Colonic mucosa (tissue), 4 donors: ENCODE measurements around the gene IDH2. TPM values are rescaled to one million over a fixed set of nuclear protein-coding genes. Genes with fewer than 3 reads are reported as not detected.
A peak's percentile ranks its signal among the peaks of the same experiment; 100 is the strongest.
"Not testable (repeated sequence)": the region's sequence is repeated elsewhere in the genome, so short reads cannot be mapped to it uniquely, and the experiment has no call there.

ENCODE experiments used
- DNase-seq: peaks from one replicate; pipeline ENCODE4 v3.0.0-alpha.2; 2020
- H3K27ac ChIP-seq: fragments of 200-600 bp; one replicate; pipeline ENCODE4 v1.8.0; 2021
- H3K27me3 ChIP-seq: fragments of 200-600 bp; one replicate; pipeline ENCODE4 v1.8.0; 2021
- H3K36me3 ChIP-seq: fragments of 200-600 bp; one replicate; pipeline ENCODE4 v1.8.0; 2021
- H3K4me1 ChIP-seq: fragments of 200-600 bp; one replicate; pipeline ENCODE4 v1.8.0; 2021; ENCODE audit warnings: mild to moderate bottlenecking
- H3K4me3 ChIP-seq: fragments of 200-600 bp; one replicate; pipeline ENCODE4 v1.8.0; 2021
- H3K9ac ChIP-seq, 2 donors: one replicate each; pipeline ENCODE4 v1.7.0; 2013; ENCODE audit warnings: control low read depth in 2 of 2, low read depth in 2 of 2, low read length in 2 of 2
- H3K9me3 ChIP-seq: fragments of 200-600 bp; one replicate; pipeline ENCODE4 v1.8.0; 2021
- CTCF ChIP-seq: fragments of 200-600 bp; IDR thresholded peaks from one replicate; pipeline ENCODE4 v1.8.0; 2022; ENCODE audit warnings: antibody characterized with exemption, mild to moderate bottlenecking
- intact Hi-C: fragments of 100-400 bp; cut with DNase I; formaldehyde crosslinking; loops from one replicate; pipeline ENCODE4 v1.14.1; 2022
- total RNA-seq, 2 donors: library from RNA; stranded (reverse); fragmentation: NEBNext Ultra II Directional in 1 of 2; extraction: Animal tissue kit (Norgen Biotek cat#: 25700) in 1 of 2; gene quantifications; one replicate each; pipeline ENCODE4 v1.2.1, GENCODE V29; 2021
- donor health status: healthy.
- donor health status: DM: no; HTN: no; CAD: no.
- donor health status: DM: no; HTN: no; CAD: no.

The IDH2 gene
- total RNA-seq, 2 donors from 2014 or later, result 201 to 286 TPM

GRCh38 chr15:90074023-90074422 lies 28.2 kb downstream of the IDH2 start:
- TF ChIP-seq CTCF, result no peak
- no peak for DNase-seq
- Histone ChIP-seq H3K4me3 (no peak overlapping the region), H3K27me3 (no peaks in the 10 kb centered on the region), H3K27ac (no peak overlapping the region), H3K36me3 (peaks cover 8% of the 10 kb centered on the region), H3K9me3 (no peaks in the 10 kb centered on the region), H3K4me1 (no peaks in the 10 kb centered on the region), H3K9ac (no peak overlapping the region)
- intact Hi-C loops, result loop anchor here (5.0 to 10.0 kb wide), 2 partner anchors 172 to 329 kb away; no protein-coding TSS in a partner anchor

GRCh38 chr15:90072978-90073640 lies 29.2 kb downstream of the IDH2 start:
- DNase-seq, result no peak
- no peak overlapping the region for H3K27ac ChIP-seq
- no peak for TF ChIP-seq CTCF
- no peaks in the 10 kb centered on the region for H3K27me3 ChIP-seq
- no peak overlapping the region for H3K9ac ChIP-seq
- no peaks in the 10 kb centered on the region for H3K4me1 ChIP-seq
- peaks cover 12% of the 10 kb centered on the region for H3K36me3 ChIP-seq
- no peaks in the 10 kb centered on the region for H3K9me3 ChIP-seq
- no peak overlapping the region for H3K4me3 ChIP-seq
- intact Hi-C loops, result loop anchor here (5.0 to 10.0 kb wide), 2 partner anchors 171 to 328 kb away; no protein-coding TSS in a partner anchor

- peak; percentile 90 for DNase-seq
- H3K4me3 ChIP-seq, result no peak overlapping the region
- no peaks in the 10 kb centered on the region for H3K4me1 ChIP-seq
- no peak overlapping the region for H3K9ac ChIP-seq
- no peak overlapping the region for H3K27ac ChIP-seq
- intact Hi-C loops, result loop anchor here (5.0 to 10.0 kb wide), 2 partner anchors 169 to 327 kb away; no protein-coding TSS in a partner anchor
- peaks cover 16% of the 10 kb centered on the region for H3K36me3 ChIP-seq
- H3K27me3 ChIP-seq, result no peaks in the 10 kb centered on the region
- no peaks in the 10 kb centered on the region for H3K9me3 ChIP-seq
- TF ChIP-seq CTCF, result peak; percentile 65
These were observed 31.0 kb downstream of the IDH2 start for GRCh38 chr15:90071220-90071807.

- DNase-seq, H3K4me1 ChIP-seq, H3K4me3 ChIP-seq, H3K27me3 ChIP-seq, H3K9ac ChIP-seq, H3K9me3 ChIP-seq: not testable (repeated sequence)
- H3K36me3 ChIP-seq, result peaks cover 16% of the 10 kb centered on the region
- intact Hi-C loops, result loop anchor here (5.0 to 10.0 kb wide), 2 partner anchors 168 to 326 kb away; no protein-coding TSS in a partner anchor
- H3K27ac ChIP-seq, result peak overlapping the region; percentile 24
These were observed 31.6 kb downstream of the IDH2 start for GRCh38 chr15:90070623-90071022.

GRCh38 chr15:90067953-90068606 lies 34.2 kb downstream of the IDH2 start:
- Histone ChIP-seq H3K27me3 (no peaks in the 10 kb centered on the region), H3K36me3 (peaks cover 13% of the 10 kb centered on the region), H3K9ac (no peak overlapping the region), H3K9me3 (no peaks in the 10 kb centered on the region), H3K4me3 (no peak overlapping the region), H3K4me1 (peaks cover 6% of the 10 kb centered on the region), H3K27ac (no peak overlapping the region)
- TF ChIP-seq CTCF, result no peak
- no peak for DNase-seq
- intact Hi-C loops, result no loop called here
